ENCODE data around the gene MINDY4.

MINDY4 gene

GRCh38 chr7:30859940-30860496 is 88.8 kb downstream of the MINDY4 start:
- DNase-seq, result no peak

GRCh38 chr7:30861612-30862011 is 90.4 kb downstream of the MINDY4 start:
- DNase-seq, result no peak

- DNase-seq, result no peak
Observed at GRCh38 chr7:30862995-30863705, 91.9 kb downstream of the MINDY4 start.

- DNase-seq, result no peak
Observed at GRCh38 chr7:30863706-30864035, 92.5 kb downstream of the MINDY4 start.

GRCh38 chr7:30864101-30864500 is 92.9 kb downstream of the MINDY4 start:
- no peak for DNase-seq

- DNase-seq, result no peak
Observed at GRCh38 chr7:30865076-30865475, 93.9 kb downstream of the MINDY4 start.

- no peak for DNase-seq
Observed at GRCh38 chr7:30865821-30866220, 94.6 kb downstream of the MINDY4 start.

- no peak for DNase-seq
Observed at GRCh38 chr7:30866939-30867338, 95.7 kb downstream of the MINDY4 start.

- no peak for DNase-seq
Observed at GRCh38 chr7:30867483-30867882, 96.3 kb downstream of the MINDY4 start.

GRCh38 chr7:30869794-30870611 is 98.8 kb downstream of the MINDY4 start:
- DNase-seq, result no peak

- DNase-seq, result no peak
Observed at GRCh38 chr7:30870821-30871518, 99.8 kb downstream of the MINDY4 start.

- DNase-seq, result no peak
Observed at GRCh38 chr7:30871655-30872054, 100.4 kb downstream of the MINDY4 start.

- DNase-seq, result no peak
Observed at GRCh38 chr7:30873207-30873606, 102.0 kb downstream of the MINDY4 start.

- DNase-seq, result no peak
Observed at GRCh38 chr7:30873656-30874055, 102.4 kb downstream of the MINDY4 start.

GRCh38 chr7:30874656-30875302 is 103.6 kb downstream of the MINDY4 start:
- no peak for DNase-seq

- DNase-seq, result no peak
Observed at GRCh38 chr7:30877015-30877769, 106.0 kb downstream of the MINDY4 start.

- DNase-seq, result no peak
Observed at GRCh38 chr7:30877993-30878392, 106.8 kb downstream of the MINDY4 start.

- DNase-seq, result no peak
Observed at GRCh38 chr7:30879139-30880124, 108.2 kb downstream of the MINDY4 start.

GRCh38 chr7:30880125-30880720 is 109.0 kb downstream of the MINDY4 start:
- DNase-seq, result no peak

GRCh38 chr7:30880941-30881340 is 109.7 kb downstream of the MINDY4 start:
- no peak for DNase-seq

- DNase-seq, result no peak
Observed at GRCh38 chr7:30881448-30881847, 110.2 kb downstream of the MINDY4 start.
